PC-3 (cell line): ENCODE measurements around the gene DNM3.

ENCODE experiments used
- CTCF ChIP-seq: fragments of 300-600 bp; sonication (generic); conservative IDR thresholded peaks from 2 replicates; pipeline ENCODE4 v1.5.1; 2017; ENCODE audit warnings: antibody characterized with exemption, low read depth, mild to moderate bottlenecking, low read length
- EZH2 ChIP-seq: fragments of 300-600 bp; sonication (generic); IDR thresholded peaks from one replicate; pipeline ENCODE4 v1.6.1; 2017; ENCODE audit warnings: antibody characterized with exemption, mild to moderate bottlenecking, low read length; ENCODE audit not compliant: unreplicated experiment

- TF ChIP-seq EZH2: no peak
- TF ChIP-seq CTCF: no peak
Measured at GRCh38 chr1:172414331-172414730, 573.0 kb downstream of the DNM3 start.
